PC-3 (cell line): ENCODE data around the gene CLPTM1L.

Experiments used
- EZH2 ChIP-seq: fragments of 300-600 bp; sonication (generic); IDR thresholded peaks from one replicate; pipeline ENCODE4 v1.6.1; 2017; ENCODE audit warnings: antibody characterized with exemption, mild to moderate bottlenecking, low read length; ENCODE audit not compliant: unreplicated experiment
- EZH2phosphoT487 ChIP-seq: fragments of 300-600 bp; sonication (generic); IDR thresholded peaks from 2 replicates; pipeline ENCODE4 v1.6.1; 2018; ENCODE audit warnings: mild to moderate bottlenecking, antibody characterized with exemption, low read length, borderline replicate concordance
- TF ChIP-seq, protein P1 (sequence below): fragments of 300-600 bp; sonication (generic); conservative IDR thresholded peaks from 2 replicates; pipeline ENCODE4 v1.5.1; 2017; ENCODE audit warnings: antibody characterized with exemption, low read depth, mild to moderate bottlenecking, low read length

DNA sequence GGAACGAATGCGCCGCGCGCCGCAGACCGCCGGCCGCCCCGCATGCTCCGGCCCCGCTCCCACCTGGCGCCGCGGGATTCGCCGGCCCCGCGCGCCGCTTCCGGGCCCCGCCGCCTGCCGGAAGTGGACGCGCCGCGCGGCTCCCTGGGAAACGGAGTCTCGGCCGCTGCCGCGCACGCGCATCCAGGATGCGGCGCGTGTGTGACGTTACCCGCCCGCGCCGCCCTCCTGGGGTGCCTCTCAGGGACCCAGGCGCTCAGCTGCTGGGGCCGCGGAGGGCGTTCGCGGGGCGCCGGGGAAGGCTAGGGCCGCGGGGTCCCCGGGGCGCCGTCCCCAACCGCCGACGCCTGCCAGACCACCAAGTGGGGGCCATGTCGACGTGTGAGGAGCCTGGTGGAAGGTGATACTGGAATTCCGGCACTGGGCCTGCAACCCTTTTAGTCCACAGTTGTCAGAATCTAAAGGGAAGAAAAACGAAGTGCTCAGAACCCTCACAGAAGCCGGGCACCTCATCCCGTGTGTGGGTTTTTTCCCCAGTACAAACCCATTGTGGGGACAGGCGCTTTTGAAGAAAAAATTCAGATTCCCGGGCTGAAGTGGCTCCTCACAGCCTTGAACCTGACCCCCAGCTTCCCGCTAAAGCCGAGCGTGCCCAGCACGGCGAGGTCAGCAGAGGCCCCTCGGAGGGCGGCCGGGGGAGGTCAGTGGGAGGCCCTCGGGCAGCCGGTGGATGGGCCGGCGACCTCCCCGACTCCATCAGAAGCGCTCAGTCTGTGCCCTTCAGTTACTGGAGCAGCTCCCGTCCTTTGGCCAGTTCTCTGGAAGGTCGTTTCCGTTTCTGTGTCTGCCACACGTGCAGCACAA, at the start of gene CLPTM1L:
- TF ChIP-seq, protein P1, sequence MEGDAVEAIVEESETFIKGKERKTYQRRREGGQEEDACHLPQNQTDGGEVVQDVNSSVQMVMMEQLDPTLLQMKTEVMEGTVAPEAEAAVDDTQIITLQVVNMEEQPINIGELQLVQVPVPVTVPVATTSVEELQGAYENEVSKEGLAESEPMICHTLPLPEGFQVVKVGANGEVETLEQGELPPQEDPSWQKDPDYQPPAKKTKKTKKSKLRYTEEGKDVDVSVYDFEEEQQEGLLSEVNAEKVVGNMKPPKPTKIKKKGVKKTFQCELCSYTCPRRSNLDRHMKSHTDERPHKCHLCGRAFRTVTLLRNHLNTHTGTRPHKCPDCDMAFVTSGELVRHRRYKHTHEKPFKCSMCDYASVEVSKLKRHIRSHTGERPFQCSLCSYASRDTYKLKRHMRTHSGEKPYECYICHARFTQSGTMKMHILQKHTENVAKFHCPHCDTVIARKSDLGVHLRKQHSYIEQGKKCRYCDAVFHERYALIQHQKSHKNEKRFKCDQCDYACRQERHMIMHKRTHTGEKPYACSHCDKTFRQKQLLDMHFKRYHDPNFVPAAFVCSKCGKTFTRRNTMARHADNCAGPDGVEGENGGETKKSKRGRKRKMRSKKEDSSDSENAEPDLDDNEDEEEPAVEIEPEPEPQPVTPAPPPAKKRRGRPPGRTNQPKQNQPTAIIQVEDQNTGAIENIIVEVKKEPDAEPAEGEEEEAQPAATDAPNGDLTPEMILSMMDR = no peak
- TF ChIP-seq EZH2 (no peak), EZH2phosphoT487 (no peak)
